Measurements from ENCODE around the gene DDX42. TPM values are rescaled to one million over a fixed set of nuclear protein-coding genes. Genes with fewer than 3 reads are reported as not detected.

DDX42 gene
- total and polyA plus RNA-seq, 2 of the 13 experiments (the other 11 are each of a cell fraction or from before 2014, with no cell fraction given) = 87.2 to 92.9 TPM

DNA sequence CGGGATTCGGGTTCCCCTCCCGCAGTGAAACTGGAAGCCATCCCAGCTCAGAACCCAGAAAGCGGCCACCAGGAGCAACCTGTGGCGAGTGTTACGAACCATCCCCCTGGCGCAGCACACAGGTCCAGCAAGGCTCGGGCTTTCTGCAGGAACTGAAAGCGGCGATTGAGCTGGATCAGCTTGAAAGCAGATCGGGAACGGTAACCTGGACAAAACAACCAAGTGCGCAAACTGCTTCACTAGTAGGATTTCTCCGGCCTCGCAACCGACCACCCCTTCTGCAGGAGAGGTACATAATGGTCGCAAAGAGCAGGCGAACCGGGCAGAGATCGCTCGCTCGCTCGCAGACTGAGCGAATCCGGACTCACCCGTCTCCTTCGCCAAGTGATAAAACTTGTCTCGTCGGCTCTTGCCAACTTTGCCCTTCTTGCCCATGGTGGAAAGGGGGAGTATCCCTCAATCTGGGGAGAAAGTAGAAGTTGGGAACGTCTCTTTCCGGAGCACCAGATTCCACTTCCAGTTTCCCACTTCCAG lies 52.6 kb downstream of the DDX42 start (continued):
- TF ChIP-seq, protein P1, sequence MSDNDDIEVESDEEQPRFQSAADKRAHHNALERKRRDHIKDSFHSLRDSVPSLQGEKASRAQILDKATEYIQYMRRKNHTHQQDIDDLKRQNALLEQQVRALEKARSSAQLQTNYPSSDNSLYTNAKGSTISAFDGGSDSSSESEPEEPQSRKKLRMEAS (IDR thresholded peaks at IDR 0.05) = no peak
- TF ChIP-seq RBM39 (IDR thresholded peaks at IDR 0.05; ENCODE audit: low read depth, low read length, poor library complexity, severe bottlenecking) (no peak), JUND (CRISPR knock-in tag; IDR thresholded peaks at IDR 0.05) (no peak), ARID2 (CRISPR knock-in tag; IDR thresholded peaks at IDR 0.05; ENCODE audit: borderline replicate concordance) (no peak), CSRNP1 (CRISPR knock-in tag; IDR thresholded peaks at IDR 0.05) (no peak), ZKSCAN1 (IDR thresholded peaks at IDR 0.05; ENCODE audit: low read length) (no peak), DR1 (CRISPR knock-in tag; IDR thresholded peaks at IDR 0.05) (no peak), ZNF75D (CRISPR knock-in tag; IDR thresholded peaks at IDR 0.05; ENCODE audit: borderline replicate concordance) (no peak), RBFOX2 (IDR thresholded peaks at IDR 0.05; ENCODE audit: low read depth, low read length) (no peak; the same call in 1 of the 2 replicates), ZNF782 (CRISPR knock-in tag; IDR thresholded peaks at IDR 0.05; ENCODE audit: borderline replicate concordance) (no peak), TCF7 (IDR thresholded peaks at IDR 0.05; ENCODE audit: low read depth) (no peak), HNF4G (IDR thresholded peaks at IDR 0.05; ENCODE audit: borderline replicate concordance, low read depth, low read length) (0 out of 2 replicates have a peak, but pooled peaks have one; percentile 1), HNF4G (CRISPR knock-in tag; IDR thresholded peaks at IDR 0.05; ENCODE audit: borderline replicate concordance, low read depth) (no peak), BATF2 (CRISPR knock-in tag; IDR thresholded peaks at IDR 0.05) (0 out of 2 replicates have a peak, but pooled peaks have one; percentile 16), ZNF577 (CRISPR knock-in tag; IDR thresholded peaks at IDR 0.05; ENCODE audit: borderline replicate concordance, low read depth) (no peak), KLF13 (CRISPR knock-in tag; IDR thresholded peaks at IDR 0.05) (no peak)
- TF ChIP-seq, protein P2, sequence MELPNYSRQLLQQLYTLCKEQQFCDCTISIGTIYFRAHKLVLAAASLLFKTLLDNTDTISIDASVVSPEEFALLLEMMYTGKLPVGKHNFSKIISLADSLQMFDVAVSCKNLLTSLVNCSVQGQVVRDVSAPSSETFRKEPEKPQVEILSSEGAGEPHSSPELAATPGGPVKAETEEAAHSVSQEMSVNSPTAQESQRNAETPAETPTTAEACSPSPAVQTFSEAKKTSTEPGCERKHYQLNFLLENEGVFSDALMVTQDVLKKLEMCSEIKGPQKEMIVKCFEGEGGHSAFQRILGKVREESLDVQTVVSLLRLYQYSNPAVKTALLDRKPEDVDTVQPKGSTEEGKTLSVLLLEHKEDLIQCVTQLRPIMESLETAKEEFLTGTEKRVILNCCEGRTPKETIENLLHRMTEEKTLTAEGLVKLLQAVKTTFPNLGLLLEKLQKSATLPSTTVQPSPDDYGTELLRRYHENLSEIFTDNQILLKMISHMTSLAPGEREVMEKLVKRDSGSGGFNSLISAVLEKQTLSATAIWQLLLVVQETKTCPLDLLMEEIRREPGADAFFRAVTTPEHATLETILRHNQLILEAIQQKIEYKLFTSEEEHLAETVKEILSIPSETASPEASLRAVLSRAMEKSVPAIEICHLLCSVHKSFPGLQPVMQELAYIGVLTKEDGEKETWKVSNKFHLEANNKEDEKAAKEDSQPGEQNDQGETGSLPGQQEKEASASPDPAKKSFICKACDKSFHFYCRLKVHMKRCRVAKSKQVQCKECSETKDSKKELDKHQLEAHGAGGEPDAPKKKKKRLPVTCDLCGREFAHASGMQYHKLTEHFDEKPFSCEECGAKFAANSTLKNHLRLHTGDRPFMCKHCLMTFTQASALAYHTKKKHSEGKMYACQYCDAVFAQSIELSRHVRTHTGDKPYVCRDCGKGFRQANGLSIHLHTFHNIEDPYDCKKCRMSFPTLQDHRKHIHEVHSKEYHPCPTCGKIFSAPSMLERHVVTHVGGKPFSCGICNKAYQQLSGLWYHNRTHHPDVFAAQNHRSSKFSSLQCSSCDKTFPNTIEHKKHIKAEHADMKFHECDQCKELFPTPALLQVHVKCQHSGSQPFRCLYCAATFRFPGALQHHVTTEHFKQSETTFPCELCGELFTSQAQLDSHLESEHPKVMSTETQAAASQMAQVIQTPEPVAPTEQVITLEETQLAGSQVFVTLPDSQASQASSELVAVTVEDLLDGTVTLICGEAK (IDR thresholded peaks at IDR 0.05) = no peak
- TF ChIP-seq, protein P2 (CRISPR knock-in tag; IDR thresholded peaks at IDR 0.05) = no peak
